Progenitor cell of endocrine pancreas (in vitro differentiated cells): ENCODE results near the gene ZBTB2. TPM values are rescaled to one million over a fixed set of nuclear protein-coding genes. Genes with fewer than 3 reads are reported as not detected.
"Not testable (repeated sequence)": the region's sequence is repeated elsewhere in the genome, so short reads cannot be mapped to it uniquely, and the experiment has no call there.

ENCODE experiments used
- DNase-seq: peaks from one replicate; pipeline ENCODE4 v3.0.0; 2021; ENCODE audit warnings: low spot score; ENCODE audit not compliant: unreplicated experiment
- H3K27ac Mint-ChIP-seq: 2 replicates; pipeline ENCODE4 v1.8.0; 2021; ENCODE audit warnings: mild to moderate bottlenecking, moderate library complexity, mixed read lengths
- H3K27me3 Mint-ChIP-seq: 2 replicates; pipeline ENCODE4 v1.8.0; 2021; ENCODE audit warnings: mixed read lengths
- H3K36me3 Mint-ChIP-seq: 2 replicates; pipeline ENCODE4 v1.8.0; 2022; ENCODE audit warnings: mixed read lengths; ENCODE audit not compliant: insufficient read depth
- H3K4me1 Mint-ChIP-seq: 2 replicates; pipeline ENCODE4 v1.8.0; 2021; ENCODE audit warnings: low read depth, mixed read lengths
- H3K4me3 Mint-ChIP-seq: 2 replicates; pipeline ENCODE4 v1.8.0; 2021; ENCODE audit warnings: low read depth, mild to moderate bottlenecking, moderate library complexity, mixed read lengths
- H3K9me3 Mint-ChIP-seq: 2 replicates; pipeline ENCODE4 v1.8.0; 2021; ENCODE audit warnings: low read depth, mixed read lengths
- total RNA-seq: library from RNA; stranded (reverse); gene quantifications from 2 replicates; pipeline ENCODE4 v1.2.1, GENCODE V29; 2021
- TF ChIP-seq, protein P1 (sequence below): fragments of 200-600 bp; sonication (generic); IDR thresholded peaks from one replicate; pipeline ENCODE4 v1.5.0; 2021; ENCODE audit warnings: antibody characterized with exemption, mild to moderate bottlenecking; ENCODE audit not compliant: unreplicated experiment

The ZBTB2 gene
- total RNA-seq, 1 donor from 2014 or later, result 15.2 TPM

DNA sequence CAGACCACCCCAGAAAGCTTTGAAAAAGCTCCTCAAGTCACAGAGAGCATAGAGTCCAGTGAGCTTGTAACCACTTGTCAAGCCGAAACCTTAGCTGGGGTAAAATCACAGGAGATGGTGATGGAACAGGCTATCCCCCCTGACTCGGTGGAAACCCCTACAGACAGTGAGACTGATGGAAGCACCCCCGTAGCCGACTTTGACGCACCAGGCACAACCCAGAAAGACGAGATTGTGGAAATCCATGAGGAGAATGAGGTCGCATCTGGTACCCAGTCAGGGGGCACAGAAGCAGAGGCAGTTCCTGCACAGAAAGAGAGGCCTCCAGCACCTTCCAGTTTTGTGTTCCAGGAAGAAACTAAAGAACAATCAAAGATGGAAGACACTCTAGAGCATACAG is 39.6 kb downstream of the ZBTB2 start:
- Mint-ChIP-seq H3K36me3 (no peaks in the 10 kb centered on the region), H3K9me3 (no peaks in the 10 kb centered on the region), H3K4me1 (no peaks in the 10 kb centered on the region), H3K27me3 (peaks cover 5% of the 10 kb centered on the region), H3K4me3 (no peak overlapping the region), H3K27ac (no peak overlapping the region)
- no peak for DNase-seq
- TF ChIP-seq, protein P1, sequence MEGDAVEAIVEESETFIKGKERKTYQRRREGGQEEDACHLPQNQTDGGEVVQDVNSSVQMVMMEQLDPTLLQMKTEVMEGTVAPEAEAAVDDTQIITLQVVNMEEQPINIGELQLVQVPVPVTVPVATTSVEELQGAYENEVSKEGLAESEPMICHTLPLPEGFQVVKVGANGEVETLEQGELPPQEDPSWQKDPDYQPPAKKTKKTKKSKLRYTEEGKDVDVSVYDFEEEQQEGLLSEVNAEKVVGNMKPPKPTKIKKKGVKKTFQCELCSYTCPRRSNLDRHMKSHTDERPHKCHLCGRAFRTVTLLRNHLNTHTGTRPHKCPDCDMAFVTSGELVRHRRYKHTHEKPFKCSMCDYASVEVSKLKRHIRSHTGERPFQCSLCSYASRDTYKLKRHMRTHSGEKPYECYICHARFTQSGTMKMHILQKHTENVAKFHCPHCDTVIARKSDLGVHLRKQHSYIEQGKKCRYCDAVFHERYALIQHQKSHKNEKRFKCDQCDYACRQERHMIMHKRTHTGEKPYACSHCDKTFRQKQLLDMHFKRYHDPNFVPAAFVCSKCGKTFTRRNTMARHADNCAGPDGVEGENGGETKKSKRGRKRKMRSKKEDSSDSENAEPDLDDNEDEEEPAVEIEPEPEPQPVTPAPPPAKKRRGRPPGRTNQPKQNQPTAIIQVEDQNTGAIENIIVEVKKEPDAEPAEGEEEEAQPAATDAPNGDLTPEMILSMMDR, result no peak

DNA sequence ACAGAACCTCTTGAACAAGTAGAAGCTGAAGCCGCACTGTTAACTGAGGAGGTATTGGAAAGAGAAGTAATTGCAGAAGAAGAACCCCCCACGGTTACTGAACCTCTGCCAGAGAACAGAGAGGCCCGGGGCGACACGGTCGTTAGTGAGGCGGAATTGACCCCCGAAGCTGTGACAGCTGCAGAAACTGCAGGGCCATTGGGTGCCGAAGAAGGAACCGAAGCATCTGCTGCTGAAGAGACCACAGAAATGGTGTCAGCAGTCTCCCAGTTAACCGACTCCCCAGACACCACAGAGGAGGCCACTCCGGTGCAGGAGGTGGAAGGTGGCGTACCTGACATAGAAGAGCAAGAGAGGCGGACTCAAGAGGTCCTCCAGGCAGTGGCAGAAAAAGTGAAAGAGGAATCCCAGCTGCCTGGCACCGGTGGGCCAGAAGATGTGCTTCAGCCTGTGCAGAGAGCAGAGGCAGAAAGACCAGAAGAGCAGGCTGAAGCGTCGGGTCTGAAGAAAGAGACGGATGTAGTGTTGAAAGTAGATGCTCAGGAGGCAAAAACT is 40.1 kb downstream of the ZBTB2 start:
- peaks cover 5% of the 10 kb centered on the region for H3K27me3 Mint-ChIP-seq
- TF ChIP-seq, protein P1, result no peak
- no peak overlapping the region for H3K4me3 Mint-ChIP-seq
- no peaks in the 10 kb centered on the region for H3K9me3 Mint-ChIP-seq
- no peak overlapping the region for H3K27ac Mint-ChIP-seq
- DNase-seq, result no peak
- no peaks in the 10 kb centered on the region for H3K4me1 Mint-ChIP-seq
- no peaks in the 10 kb centered on the region for H3K36me3 Mint-ChIP-seq

DNA sequence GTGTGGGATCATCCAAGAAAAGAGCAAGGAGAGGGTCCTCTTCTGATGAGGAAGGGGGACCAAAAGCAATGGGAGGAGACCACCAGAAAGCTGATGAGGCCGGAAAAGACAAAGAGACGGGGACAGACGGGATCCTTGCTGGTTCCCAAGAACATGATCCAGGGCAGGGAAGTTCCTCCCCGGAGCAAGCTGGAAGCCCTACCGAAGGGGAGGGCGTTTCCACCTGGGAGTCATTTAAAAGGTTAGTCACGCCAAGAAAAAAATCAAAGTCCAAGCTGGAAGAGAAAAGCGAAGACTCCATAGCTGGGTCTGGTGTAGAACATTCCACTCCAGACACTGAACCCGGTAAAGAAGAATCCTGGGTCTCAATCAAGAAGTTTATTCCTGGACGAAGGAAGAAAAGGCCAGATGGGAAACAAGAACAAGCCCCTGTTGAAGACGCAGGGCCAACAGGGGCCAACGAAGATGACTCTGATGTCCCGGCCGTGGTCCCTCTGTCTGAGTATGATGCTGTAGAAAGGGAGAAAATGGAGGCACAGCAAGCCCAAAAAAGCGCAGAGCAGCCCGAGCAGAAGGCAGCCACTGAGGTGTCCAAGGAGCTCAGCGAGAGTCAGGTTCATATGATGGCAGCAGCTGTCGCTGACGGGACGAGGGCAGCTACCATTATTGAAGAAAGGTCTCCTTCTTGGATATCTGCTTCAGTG is 40.8 kb downstream of the ZBTB2 start:
- TF ChIP-seq, protein P1, result no peak
- no peak for DNase-seq
- no peaks in the 10 kb centered on the region for H3K4me1 Mint-ChIP-seq
- H3K36me3 Mint-ChIP-seq, result no peaks in the 10 kb centered on the region
- no peaks in the 10 kb centered on the region for H3K9me3 Mint-ChIP-seq
- no peak overlapping the region for H3K4me3 Mint-ChIP-seq
- no peak overlapping the region for H3K27ac Mint-ChIP-seq
- peaks cover 5% of the 10 kb centered on the region for H3K27me3 Mint-ChIP-seq

DNA sequence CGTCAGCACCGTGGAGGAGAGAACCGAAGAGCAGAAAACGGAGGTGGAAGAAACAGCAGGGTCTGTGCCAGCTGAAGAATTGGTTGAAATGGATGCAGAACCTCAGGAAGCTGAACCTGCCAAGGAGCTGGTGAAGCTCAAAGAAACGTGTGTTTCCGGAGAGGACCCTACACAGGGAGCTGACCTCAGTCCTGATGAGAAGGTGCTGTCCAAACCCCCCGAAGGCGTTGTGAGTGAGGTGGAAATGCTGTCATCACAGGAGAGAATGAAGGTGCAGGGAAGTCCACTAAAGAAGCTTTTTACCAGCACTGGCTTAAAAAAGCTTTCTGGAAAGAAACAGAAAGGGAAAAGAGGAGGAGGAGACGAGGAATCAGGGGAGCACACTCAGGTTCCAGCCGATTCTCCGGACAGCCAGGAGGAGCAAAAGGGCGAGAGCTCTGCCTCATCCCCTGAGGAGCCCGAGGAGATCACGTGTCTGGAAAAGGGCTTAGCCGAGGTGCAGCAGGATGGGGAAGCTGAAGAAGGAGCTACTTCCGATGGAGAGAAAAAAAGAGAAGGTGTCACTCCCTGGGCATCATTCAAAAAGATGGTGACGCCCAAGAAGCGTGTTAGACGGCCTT is 41.6 kb downstream of the ZBTB2 start:
- Mint-ChIP-seq H3K4me1 (no peaks in the 10 kb centered on the region), H3K27me3 (peaks cover 5% of the 10 kb centered on the region), H3K9me3 (no peaks in the 10 kb centered on the region), H3K4me3 (no peak overlapping the region), H3K36me3 (no peaks in the 10 kb centered on the region), H3K27ac (no peak overlapping the region)
- DNase-seq, result no peak
- TF ChIP-seq, protein P1, result no peak

DNA sequence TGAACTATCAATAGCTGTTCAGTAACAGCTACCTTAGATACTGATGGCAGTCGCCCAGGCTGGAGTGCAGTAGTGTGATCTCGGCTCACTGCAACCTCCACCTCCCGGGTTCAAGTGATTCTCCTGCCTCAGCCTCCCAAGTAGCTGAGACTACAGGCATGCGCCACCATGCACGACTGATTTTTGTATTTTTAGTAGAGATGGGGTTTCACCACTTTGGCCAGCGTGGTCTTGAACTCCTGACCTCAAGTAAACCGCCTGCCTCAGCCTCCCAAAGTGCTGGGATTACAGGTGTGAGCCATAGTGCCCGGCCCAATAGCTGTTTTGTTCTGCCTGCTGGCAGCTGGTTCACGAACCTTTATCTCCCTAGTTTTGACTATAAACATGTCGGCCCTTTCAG is 48.6 kb downstream of the ZBTB2 start:
- not testable (repeated sequence) for H3K4me3 Mint-ChIP-seq, H3K9me3 Mint-ChIP-seq, H3K27me3 Mint-ChIP-seq, H3K27ac Mint-ChIP-seq, DNase-seq, H3K36me3 Mint-ChIP-seq, H3K4me1 Mint-ChIP-seq
